ENCODE measurements around the gene NACC2. TPM values are rescaled to one million over a fixed set of nuclear protein-coding genes. Genes with fewer than 3 reads are reported as not detected.

Gene NACC2
- total RNA-seq, 1 donor from 2014 or later: 34.0 TPM

- Mint-ChIP-seq H3K4me1 (ENCODE audit: low read depth, unreplicated experiment) (peaks cover 2% of the 10 kb centered on the region), H3K36me3 (ENCODE audit: low read depth, unreplicated experiment) (peaks cover 7% of the 10 kb centered on the region), H3K4me3 (ENCODE audit: unreplicated experiment) (peak overlapping the region; percentile 88), H3K27ac (ENCODE audit: unreplicated experiment) (no peak overlapping the region), H3K27me3 (ENCODE audit: low read depth, unreplicated experiment) (peaks cover 8% of the 10 kb centered on the region), H3K9me3 (ENCODE audit: unreplicated experiment) (no peaks in the 10 kb centered on the region)
- H3K27ac ChIP-seq (ENCODE audit: low read depth, low read length): no peak overlapping the region
- DNase-seq (ENCODE audit: low read depth) (no peak), FAIRE-seq (no peak)
- H3K36me3 ChIP-seq (ENCODE audit: insufficient read depth, low read length): no peaks in the 10 kb centered on the region
- H3K4me1 ChIP-seq (ENCODE audit: insufficient read depth, low read length): peaks cover 10% of the 10 kb centered on the region
- H3K9ac ChIP-seq (ENCODE audit: low read length): peak overlapping the region; percentile 87
- H3K79me2 ChIP-seq (ENCODE audit: insufficient read depth, low read length): peaks cover 53% of the 10 kb centered on the region
- peaks cover 44% of the 10 kb centered on the region for H4K20me1 ChIP-seq (ENCODE audit: insufficient read depth, low read length)
- H3K4me2 ChIP-seq (ENCODE audit: low read length): peak overlapping the region; percentile 99
- no peak for TF ChIP-seq CTCF (IDR thresholded peaks at IDR 0.05; ENCODE audit: insufficient read depth, low read depth, low read length)
- H3K4me3 ChIP-seq (ENCODE audit: insufficient read depth, low read depth, low read length): peak overlapping the region; percentile 88
- no peaks in the 10 kb centered on the region for H3K27me3 ChIP-seq (ENCODE audit: insufficient read depth, low read length)
- H2AFZ ChIP-seq (ENCODE audit: low read depth, low read length): no peak overlapping the region
- H3K9me3 ChIP-seq (ENCODE audit: insufficient read depth, low read depth, low read length): no peaks in the 10 kb centered on the region
These were observed 135.3 kb downstream of the NACC2 start for GRCh38 chr9:135959814-135960213.

DNA sequence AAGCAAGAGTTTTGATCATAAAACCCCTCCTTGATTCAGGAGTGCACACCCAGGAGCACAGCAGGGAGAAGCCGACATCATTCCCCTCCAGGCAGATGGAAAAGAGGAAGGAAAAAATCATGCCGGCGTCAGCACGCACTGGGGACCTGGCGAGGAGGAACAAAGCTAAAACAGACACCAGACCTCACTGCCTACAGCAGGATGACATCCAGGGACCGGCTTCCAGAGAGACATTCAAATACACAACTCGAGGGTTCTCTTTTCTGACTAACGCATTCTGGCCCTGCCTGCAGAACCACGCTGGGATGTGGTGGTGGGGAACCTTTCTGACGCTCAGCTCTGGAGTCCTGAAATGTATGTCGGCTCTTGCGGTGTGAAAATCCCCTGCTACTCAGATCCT is 136.6 kb downstream of the NACC2 start:
- H3K27me3 ChIP-seq (ENCODE audit: insufficient read depth, low read length): no peaks in the 10 kb centered on the region
- peaks cover 10% of the 10 kb centered on the region for H3K4me1 ChIP-seq (ENCODE audit: insufficient read depth, low read length)
- H3K27ac Mint-ChIP-seq (ENCODE audit: unreplicated experiment): no peak overlapping the region
- H3K9me3 ChIP-seq (ENCODE audit: insufficient read depth, low read depth, low read length): no peaks in the 10 kb centered on the region
- DNase-seq (ENCODE audit: low read depth) (no peak), FAIRE-seq (no peak)
- no peaks in the 10 kb centered on the region for H3K9me3 Mint-ChIP-seq (ENCODE audit: unreplicated experiment)
- peaks cover 44% of the 10 kb centered on the region for H4K20me1 ChIP-seq (ENCODE audit: insufficient read depth, low read length)
- peaks cover 53% of the 10 kb centered on the region for H3K79me2 ChIP-seq (ENCODE audit: insufficient read depth, low read length)
- H3K9ac ChIP-seq (ENCODE audit: low read length): no peak overlapping the region
- H3K4me1 Mint-ChIP-seq (ENCODE audit: low read depth, unreplicated experiment): peaks cover 2% of the 10 kb centered on the region
- no peak overlapping the region for H3K27ac ChIP-seq (ENCODE audit: low read depth, low read length)
- H3K4me2 ChIP-seq (ENCODE audit: low read length): no peak overlapping the region
- peak overlapping the region; percentile 8 for H3K4me3 Mint-ChIP-seq (ENCODE audit: unreplicated experiment)
- no peaks in the 10 kb centered on the region for H3K36me3 ChIP-seq (ENCODE audit: insufficient read depth, low read length)
- H3K4me3 ChIP-seq (ENCODE audit: insufficient read depth, low read depth, low read length): no peak overlapping the region
- H3K36me3 Mint-ChIP-seq (ENCODE audit: low read depth, unreplicated experiment): peaks cover 11% of the 10 kb centered on the region
- TF ChIP-seq EZH2 (IDR thresholded peaks at IDR 0.05; ENCODE audit: insufficient read depth, low read length): no peak
- TF ChIP-seq CTCF (IDR thresholded peaks at IDR 0.05; ENCODE audit: insufficient read depth, low read depth, low read length): no peak
- H2AFZ ChIP-seq (ENCODE audit: low read depth, low read length): no peak overlapping the region
- peaks cover 2% of the 10 kb centered on the region for H3K27me3 Mint-ChIP-seq (ENCODE audit: low read depth, unreplicated experiment)

DNA sequence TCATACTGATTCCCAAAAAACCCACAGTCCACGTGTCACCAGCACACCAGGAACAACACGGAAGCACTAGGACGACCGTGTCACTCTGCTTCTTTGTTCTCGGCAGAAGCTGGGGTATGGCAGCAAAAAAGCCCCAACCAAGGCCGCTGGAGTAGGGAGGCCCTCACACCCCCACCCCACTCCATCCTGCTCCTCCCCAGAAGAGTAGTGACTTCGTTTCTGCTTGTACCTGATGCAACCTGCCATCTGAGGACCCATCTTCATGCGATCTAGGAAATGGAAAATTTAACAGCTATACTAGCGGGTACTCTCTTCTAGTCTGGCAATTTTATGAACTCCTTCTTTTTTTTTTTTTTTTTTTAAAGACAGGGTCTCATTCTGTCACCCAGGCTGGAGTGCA is 137.7 kb downstream of the NACC2 start:
- peaks cover 2% of the 10 kb centered on the region for H3K4me1 Mint-ChIP-seq (ENCODE audit: low read depth, unreplicated experiment)
- Histone ChIP-seq H4K20me1 (ENCODE audit: insufficient read depth, low read length) (peaks cover 44% of the 10 kb centered on the region), H2AFZ (ENCODE audit: low read depth, low read length) (no peak overlapping the region), H3K27me3 (ENCODE audit: insufficient read depth, low read length) (no peaks in the 10 kb centered on the region), H3K9me3 (ENCODE audit: insufficient read depth, low read depth, low read length) (no peaks in the 10 kb centered on the region), H3K4me1 (ENCODE audit: insufficient read depth, low read length) (peaks cover 10% of the 10 kb centered on the region), H3K9ac (ENCODE audit: low read length) (no peak overlapping the region), H3K36me3 (ENCODE audit: insufficient read depth, low read length) (no peaks in the 10 kb centered on the region), H3K4me2 (ENCODE audit: low read length) (no peak overlapping the region), H3K79me2 (ENCODE audit: insufficient read depth, low read length) (peaks cover 53% of the 10 kb centered on the region), H3K27ac (ENCODE audit: low read depth, low read length) (no peak overlapping the region), H3K4me3 (ENCODE audit: insufficient read depth, low read depth, low read length) (no peak overlapping the region)
- peaks cover 11% of the 10 kb centered on the region for H3K36me3 Mint-ChIP-seq (ENCODE audit: low read depth, unreplicated experiment)
- TF ChIP-seq EZH2 (IDR thresholded peaks at IDR 0.05; ENCODE audit: insufficient read depth, low read length) (no peak), CTCF (IDR thresholded peaks at IDR 0.05; ENCODE audit: insufficient read depth, low read depth, low read length) (no peak)
- no peak for FAIRE-seq
- H3K27me3 Mint-ChIP-seq (ENCODE audit: low read depth, unreplicated experiment): no peaks in the 10 kb centered on the region
- H3K4me3 Mint-ChIP-seq (ENCODE audit: unreplicated experiment): no peak overlapping the region
- no peak overlapping the region for H3K27ac Mint-ChIP-seq (ENCODE audit: unreplicated experiment)
- H3K9me3 Mint-ChIP-seq (ENCODE audit: unreplicated experiment): no peaks in the 10 kb centered on the region
- no peak for DNase-seq (ENCODE audit: low read depth)

Data from astrocyte (in vitro differentiated cells and primary cell).